Hepatocyte (in vitro differentiated cells): ENCODE data around the gene QRICH2. TPM values are rescaled to one million over a fixed set of nuclear protein-coding genes. Genes with fewer than 3 reads are reported as not detected.

Experiments
- DNase-seq: peaks from one replicate; pipeline ENCODE4 v3.0.0-alpha.2; 2016; ENCODE audit warnings: low spot score
- H2AFZ ChIP-seq: fragments of 200-600 bp; sonication (generic); 2 replicates; pipeline ENCODE4 v1.6.0; 2016; ENCODE audit warnings: antibody characterized with exemption, mild to moderate bottlenecking
- H3K27ac ChIP-seq: fragments of 200-600 bp; sonication (generic); 2 replicates; pipeline ENCODE4 v1.5.1; 2016; ENCODE audit warnings: mild to moderate bottlenecking
- H3K27me3 ChIP-seq: fragments of 200-600 bp; sonication (generic); 2 replicates; pipeline ENCODE4 v1.6.1; 2016
- H3K36me3 ChIP-seq: fragments of 200-600 bp; sonication (generic); replicated peaks from 2 replicates; pipeline ENCODE4 v1.5.1; 2016; ENCODE audit warnings: low read depth; ENCODE audit not compliant: insufficient read depth
- H3K4me1 ChIP-seq: fragments of 200-600 bp; sonication (generic); 2 replicates; pipeline ENCODE4 v1.5.1; 2016; ENCODE audit warnings: mild to moderate bottlenecking, moderate library complexity; ENCODE audit not compliant: insufficient read depth
- H3K4me2 ChIP-seq: fragments of 200-600 bp; sonication (generic); 2 replicates; pipeline ENCODE4 v1.6.0; 2016
- H3K4me3 ChIP-seq: fragments of 200-600 bp; sonication (generic); 2 replicates; pipeline ENCODE4 v1.5.1; 2016; ENCODE audit warnings: mild to moderate bottlenecking
- H3K79me2 ChIP-seq: fragments of 200-600 bp; sonication (generic); 2 replicates; pipeline ENCODE4 v1.6.0; 2017; ENCODE audit warnings: mild to moderate bottlenecking
- H3K9me2 ChIP-seq: fragments of 200-600 bp; sonication (generic); replicated peaks from 2 replicates; pipeline ENCODE4 v1.6.0; 2017; ENCODE audit warnings: mild to moderate bottlenecking; ENCODE audit not compliant: insufficient read depth
- H3K9me3 ChIP-seq: fragments of 200-600 bp; sonication (generic); 2 replicates; pipeline ENCODE4 v1.5.1; 2016; ENCODE audit warnings: low read depth, mild to moderate bottlenecking
- H4K20me1 ChIP-seq: fragments of 200-600 bp; sonication (generic); 2 replicates; pipeline ENCODE4 v1.6.0; 2016; ENCODE audit warnings: mild to moderate bottlenecking; ENCODE audit not compliant: insufficient read depth, poor library complexity, severe bottlenecking
- EZH2 ChIP-seq: fragments of 200-600 bp; sonication (generic); IDR thresholded peaks from 2 replicates; pipeline ENCODE4 v1.6.1; 2016; ENCODE audit warnings: antibody characterized with exemption, mild to moderate bottlenecking, borderline replicate concordance
- EZH2phosphoT487 ChIP-seq: fragments of 200-600 bp; sonication (generic); IDR thresholded peaks from one replicate; pipeline ENCODE4 v1.6.1; 2018; ENCODE audit warnings: antibody characterized with exemption, mild to moderate bottlenecking, low read depth, moderate library complexity; ENCODE audit not compliant: unreplicated experiment, severe bottlenecking
- WGBS: methylation state at CpG from one replicate; pipeline ENCODE4 v1.1.6; 2016; ENCODE audit warnings: low lambda C conversion rate; ENCODE audit errors: missing lambda C conversion rate; 5-methylcytosine and 5-hydroxymethylcytosine counted together
- polyA plus RNA-seq: library from polyadenylated mRNA; unstranded; fragments of >200 nt; fragmentation: Nextera tagmentation; extraction: Ambion mirVana; gene quantifications from 2 replicates; pipeline ENCODE4 v1.2.1, GENCODE V29; 2016
- total RNA-seq: library from RNA; depleted of rRNA; stranded (reverse); fragments of >200 nt; gene quantifications from 2 replicates; pipeline ENCODE4 v1.2.3, GENCODE V29; 2014
- TF ChIP-seq, protein P1 (sequence below): fragments of 200-600 bp; sonication (generic); IDR thresholded peaks from 2 replicates; pipeline ENCODE4 v1.5.1; 2016; ENCODE audit warnings: antibody characterized with exemption, mild to moderate bottlenecking; ENCODE audit not compliant: poor library complexity

QRICH2 gene
- total and polyA plus RNA-seq, 2 experiments from 2014 or later: 2.3 to 2.8 TPM

DNA sequence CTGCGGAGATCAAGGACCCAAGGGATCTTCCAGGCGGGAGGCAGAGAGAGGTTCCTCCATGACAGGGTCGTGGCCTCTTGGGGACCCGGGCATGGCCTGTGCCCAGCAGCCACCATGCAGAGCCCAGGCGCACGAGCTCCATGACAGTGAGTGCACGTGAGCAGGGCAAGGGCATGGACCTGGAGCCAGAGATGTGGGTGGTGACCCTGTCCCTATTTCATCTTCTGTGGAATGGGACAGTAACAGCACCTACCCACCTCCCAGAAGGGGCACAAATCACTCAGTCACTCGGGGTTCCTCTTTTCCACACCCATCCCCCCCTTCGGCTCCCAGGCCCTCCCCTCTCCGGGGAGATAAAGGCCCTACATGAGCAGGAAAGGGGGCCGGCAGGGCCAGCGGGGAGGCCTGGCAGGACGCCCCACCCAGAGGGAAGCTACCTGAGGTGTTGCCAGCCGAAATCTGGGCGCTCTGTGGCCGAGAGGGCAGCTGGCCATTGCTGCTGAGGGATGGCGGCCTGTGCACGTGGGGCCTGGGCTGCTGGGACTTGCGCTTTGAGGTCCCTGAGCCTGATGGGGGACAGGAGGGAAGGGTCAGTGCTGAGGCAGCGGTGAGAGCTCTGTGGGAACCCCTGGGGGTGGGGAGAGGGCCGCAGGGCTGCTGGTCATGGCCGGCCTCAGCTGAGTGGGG lies 32.6 kb downstream of the QRICH2 start:
- 94% methylated on average over 19 of the region's 22 CpGs for WGBS

DNA sequence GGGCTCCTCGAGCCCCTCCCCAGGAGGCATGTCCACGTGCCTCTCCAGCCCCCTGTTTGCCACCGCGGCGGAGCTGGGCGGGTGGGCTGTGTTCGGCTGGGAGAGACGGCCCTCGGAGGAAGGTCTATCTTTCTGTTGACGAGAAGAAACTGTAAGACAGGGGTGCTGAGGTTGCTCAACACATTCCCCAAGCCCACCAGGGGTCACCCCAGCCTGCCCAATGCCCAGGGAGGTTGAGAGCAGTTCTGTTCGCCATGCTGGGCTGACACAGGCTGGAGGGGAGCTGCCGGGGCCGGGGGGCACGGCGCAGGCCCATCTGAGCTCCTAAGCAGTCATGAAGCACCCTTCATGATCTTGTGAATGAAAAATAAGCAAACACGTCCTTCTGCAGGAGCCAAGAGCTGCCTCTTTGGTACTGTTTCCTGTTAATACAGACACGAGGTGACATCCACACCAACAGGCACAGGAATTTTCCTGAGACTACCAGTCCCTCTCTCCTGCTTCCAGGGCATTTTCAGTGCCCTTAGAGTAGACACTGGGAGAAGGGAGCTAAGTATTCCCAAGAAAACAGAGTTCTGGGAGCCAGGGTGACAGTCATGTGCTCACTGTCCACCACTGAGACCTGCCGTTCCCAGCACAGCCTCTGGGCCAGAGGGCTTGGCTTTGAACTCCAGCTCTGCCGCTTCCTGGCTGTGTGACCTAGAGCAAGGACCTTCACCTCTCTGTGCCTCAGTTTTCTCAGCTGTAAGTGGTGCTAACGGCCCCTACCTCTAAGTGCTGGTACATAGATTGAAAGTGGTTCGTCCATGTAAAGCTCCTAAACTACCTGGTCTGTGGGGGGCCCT lies 33.7 kb downstream of the QRICH2 start:
- DNase-seq: no peak

More for the DNA sequence above, 32.6 kb downstream of the QRICH2 start:
- Histone ChIP-seq H3K9me3 (no peaks in the 10 kb centered on the region), H3K4me3 (no peak overlapping the region), H2AFZ (no peak overlapping the region), H3K27me3 (no peaks in the 10 kb centered on the region), H3K27ac (no peak overlapping the region), H3K9me2 (no peaks in the 10 kb centered on the region), H3K4me1 (peaks cover 11% of the 10 kb centered on the region), H3K79me2 (no peaks in the 10 kb centered on the region), H3K4me2 (no peak overlapping the region), H3K36me3 (no peaks in the 10 kb centered on the region), H4K20me1 (no peaks in the 10 kb centered on the region)
- no peak for DNase-seq
- TF ChIP-seq EZH2phosphoT487: no peak
- no peak for TF ChIP-seq EZH2
- TF ChIP-seq, protein P1, sequence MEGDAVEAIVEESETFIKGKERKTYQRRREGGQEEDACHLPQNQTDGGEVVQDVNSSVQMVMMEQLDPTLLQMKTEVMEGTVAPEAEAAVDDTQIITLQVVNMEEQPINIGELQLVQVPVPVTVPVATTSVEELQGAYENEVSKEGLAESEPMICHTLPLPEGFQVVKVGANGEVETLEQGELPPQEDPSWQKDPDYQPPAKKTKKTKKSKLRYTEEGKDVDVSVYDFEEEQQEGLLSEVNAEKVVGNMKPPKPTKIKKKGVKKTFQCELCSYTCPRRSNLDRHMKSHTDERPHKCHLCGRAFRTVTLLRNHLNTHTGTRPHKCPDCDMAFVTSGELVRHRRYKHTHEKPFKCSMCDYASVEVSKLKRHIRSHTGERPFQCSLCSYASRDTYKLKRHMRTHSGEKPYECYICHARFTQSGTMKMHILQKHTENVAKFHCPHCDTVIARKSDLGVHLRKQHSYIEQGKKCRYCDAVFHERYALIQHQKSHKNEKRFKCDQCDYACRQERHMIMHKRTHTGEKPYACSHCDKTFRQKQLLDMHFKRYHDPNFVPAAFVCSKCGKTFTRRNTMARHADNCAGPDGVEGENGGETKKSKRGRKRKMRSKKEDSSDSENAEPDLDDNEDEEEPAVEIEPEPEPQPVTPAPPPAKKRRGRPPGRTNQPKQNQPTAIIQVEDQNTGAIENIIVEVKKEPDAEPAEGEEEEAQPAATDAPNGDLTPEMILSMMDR: no peak

DNA sequence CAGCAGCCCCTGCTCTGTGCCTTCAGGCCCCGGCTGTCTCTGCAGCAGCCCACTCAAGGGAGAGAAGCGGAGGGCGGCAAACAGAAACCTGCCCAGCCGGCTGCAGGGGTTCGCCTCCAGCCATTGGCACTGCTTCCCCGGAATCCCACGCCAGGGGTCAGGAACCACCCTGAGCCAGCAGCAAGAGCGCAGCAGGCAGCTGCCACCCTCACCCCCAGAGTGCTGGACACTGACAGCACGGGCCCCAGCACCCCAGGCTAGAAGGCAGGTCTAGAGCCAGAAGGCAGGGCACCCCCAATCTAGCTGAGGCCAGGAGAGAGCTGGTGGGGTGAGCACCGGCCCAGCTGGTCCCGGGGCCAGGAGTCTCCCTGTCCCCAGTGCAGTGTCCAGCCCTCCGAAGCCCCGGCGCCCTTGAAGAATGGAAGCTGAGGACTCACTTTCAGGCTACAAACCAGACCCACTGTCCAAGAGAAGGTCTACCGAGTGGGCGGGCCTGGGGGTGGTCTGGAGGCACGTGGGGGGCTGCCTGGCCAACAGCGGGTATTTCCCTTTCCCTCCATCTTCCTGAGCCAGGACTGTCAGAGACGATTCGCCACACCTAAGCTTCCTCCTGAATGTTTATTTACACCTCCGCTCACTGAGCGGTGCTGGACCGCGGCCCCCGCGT lies 34.5 kb downstream of the QRICH2 start:
- Histone ChIP-seq H3K79me2 (peaks cover 9% of the 10 kb centered on the region), H3K36me3 (no peaks in the 10 kb centered on the region), H3K27me3 (no peaks in the 10 kb centered on the region), H3K4me3 (no peak overlapping the region), H3K9me2 (no peaks in the 10 kb centered on the region), H3K4me1 (peaks cover 11% of the 10 kb centered on the region), H3K4me2 (no peak overlapping the region), H3K27ac (no peak overlapping the region), H4K20me1 (no peaks in the 10 kb centered on the region), H2AFZ (no peak overlapping the region), H3K9me3 (no peaks in the 10 kb centered on the region)
- DNase-seq: no peak
- TF ChIP-seq, protein P1: no peak
- TF ChIP-seq EZH2phosphoT487 (no peak), EZH2 (no peak)
- 76% methylated on average over 18 of the region's 26 CpGs for WGBS

More for the DNA sequence above, 33.7 kb downstream of the QRICH2 start:
- Histone ChIP-seq H3K27me3 (no peaks in the 10 kb centered on the region), H3K36me3 (no peaks in the 10 kb centered on the region), H3K9me3 (no peaks in the 10 kb centered on the region), H2AFZ (no peak overlapping the region), H4K20me1 (no peaks in the 10 kb centered on the region), H3K4me2 (no peak overlapping the region), H3K79me2 (peaks cover 2% of the 10 kb centered on the region), H3K9me2 (no peaks in the 10 kb centered on the region), H3K4me3 (no peak overlapping the region), H3K27ac (no peak overlapping the region), H3K4me1 (peaks cover 11% of the 10 kb centered on the region)
- 79% methylated on average over 19 of the region's 21 CpGs for WGBS
- no peak for TF ChIP-seq EZH2phosphoT487
- TF ChIP-seq EZH2: no peak
- TF ChIP-seq, protein P1: no peak
